Endothelial cell of umbilical vein (primary cell): ENCODE data around the gene ANKHD1. TPM values are rescaled to one million over a fixed set of nuclear protein-coding genes. Genes with fewer than 3 reads are reported as not detected.

Experiments used
- BruUV-seq: library from RNA; stranded (reverse); fragments of 400-500 nt; replicated peaks from 2 replicates; lab custom pipeline; 2021; lab: Mats Ljungman, UMichigan
- CTCF ChIA-PET: fragments of 300-600, 350-600 bp; sonication (Branson Sonifier 250); formaldehyde crosslinking; loops from one replicate; lab custom pipeline; 2021; ENCODE audit warnings: antibody characterized with exemption, inconsistent platforms; lab: Charles Lee
- POLR2A ChIA-PET: fragments of 300-600, 350-600 bp; sonication (Branson Sonifier 250); formaldehyde crosslinking; loops from one replicate; lab custom pipeline; 2021; ENCODE audit warnings: antibody characterized with exemption, inconsistent platforms; lab: Charles Lee
- DNase-seq: peaks from one replicate; pipeline ENCODE4 v3.0.0-alpha.2; 2011; ENCODE audit warnings: low read depth, low spot score
- FAIRE-seq: peaks from 2 replicates; lab custom pipeline; 2011; peaks lifted over from hg19 to GRCh38; lab: Jason Lieb, UNC
- H2AFZ ChIP-seq: 2 replicates; pipeline ENCODE4 v1.6.0; 2012; ENCODE audit warnings: low read depth, low read length, control low read depth, inconsistent platforms
- H3K27ac ChIP-seq: 2 replicates; pipeline ENCODE4 v1.5.1; 2011; ENCODE audit warnings: low read depth, mild to moderate bottlenecking, control low read depth, low read length, moderate library complexity; ENCODE audit not compliant: insufficient read depth
- H3K27me3 ChIP-seq, 2 experiments: 2 replicates each; pipeline versions ENCODE4 v1.6.0 to v1.6.1; 2011; ENCODE audit warnings: low read length in 2 of 2, mixed read lengths in 1 of 2; ENCODE audit not compliant: control insufficient read depth in 2 of 2, insufficient read depth in 2 of 2
- H3K36me3 ChIP-seq, 2 experiments: 2 replicates in 1 of 2; 3 replicates in 1 of 2; pipeline ENCODE4 v1.5.1; 2011; ENCODE audit warnings: low read length in 2 of 2, mild to moderate bottlenecking in 1 of 2, moderate library complexity in 1 of 2; ENCODE audit not compliant: control insufficient read depth in 2 of 2, insufficient read depth in 2 of 2; ENCODE audit errors: extremely low read depth in 1 of 2
- H3K4me1 ChIP-seq: 3 replicates; pipeline ENCODE4 v1.5.1; 2011; ENCODE audit warnings: mild to moderate bottlenecking, low read length; ENCODE audit not compliant: control insufficient read depth, insufficient read depth; ENCODE audit errors: extremely low read depth
- H3K4me2 ChIP-seq: 2 replicates; pipeline ENCODE4 v1.6.1; 2011; ENCODE audit warnings: low read length, control low read depth, mixed read lengths; ENCODE audit not compliant: insufficient read depth
- H3K4me3 ChIP-seq, 3 experiments: fragments of 200-600 bp in 1 of 3; sonication (generic), shearing (Covaris generic) in 1 of 3; replicated peaks in 1 of 3; 2 replicates each; pipeline ENCODE4 v1.5.1; 2011 to 2016; ENCODE audit warnings: control low read depth in 3 of 3, low read length in 3 of 3, mild to moderate bottlenecking in 2 of 3, inconsistent platforms in 1 of 3, low read depth in 1 of 3, moderate library complexity in 1 of 3; ENCODE audit not compliant: insufficient read depth in 1 of 3
- H3K79me2 ChIP-seq: 2 replicates; pipeline ENCODE4 v1.6.0; 2012; ENCODE audit warnings: low read length, inconsistent platforms; ENCODE audit not compliant: control insufficient read depth, insufficient read depth
- H3K9ac ChIP-seq: replicated peaks from 2 replicates; pipeline ENCODE3; 2011; ENCODE audit warnings: low read length, control low read depth; ENCODE audit not compliant: insufficient read depth; ENCODE audit errors: extremely low read depth
- H3K9me1 ChIP-seq: replicated peaks from 3 replicates; pipeline ENCODE4 v1.6.0; 2011; ENCODE audit warnings: mild to moderate bottlenecking, low read length; ENCODE audit not compliant: control insufficient read depth, insufficient read depth; ENCODE audit errors: extremely low read depth
- H3K9me3 ChIP-seq: replicated peaks from 2 replicates; pipeline ENCODE4 v1.5.1; 2012; ENCODE audit warnings: low read length, inconsistent platforms; ENCODE audit not compliant: control insufficient read depth, insufficient read depth
- H4K20me1 ChIP-seq: replicated peaks from 2 replicates; pipeline ENCODE3; 2011; ENCODE audit warnings: mild to moderate bottlenecking, low read length; ENCODE audit not compliant: control insufficient read depth, insufficient read depth; ENCODE audit errors: extremely low read depth
- CTCF ChIP-seq, 2 donors: IDR thresholded peaks; 1 replicate in 1 of 2; 2 replicates in 1 of 2; pipeline ENCODE4 v1.5.1; 2011; ENCODE audit warnings: low read length in 2 of 2, mild to moderate bottlenecking in 2 of 2, moderate library complexity in 2 of 2, control low read depth in 1 of 2, inconsistent platforms in 1 of 2, low read depth in 1 of 2; ENCODE audit not compliant: insufficient read depth in 1 of 2; ENCODE audit errors: extremely low read depth in 1 of 2
- EZH2 ChIP-seq: IDR thresholded peaks from 2 replicates; pipeline ENCODE4 v1.6.1; 2012; ENCODE audit warnings: borderline replicate concordance, low read depth, mild to moderate bottlenecking, moderate library complexity, low read length, inconsistent platforms; ENCODE audit not compliant: severe bottlenecking
- FOS ChIP-seq: IDR thresholded peaks from 2 replicates; pipeline ENCODE4 v1.6.1; 2011; ENCODE audit warnings: mild to moderate bottlenecking, low read length, moderate library complexity, borderline replicate concordance; ENCODE audit not compliant: insufficient read depth
- GATA2 ChIP-seq: IDR thresholded peaks from 2 replicates; pipeline ENCODE4 v1.7.0; 2011; ENCODE audit warnings: low read depth, mild to moderate bottlenecking, moderate library complexity, mixed read lengths, low read length; ENCODE audit not compliant: insufficient read length, insufficient read depth
- JUN ChIP-seq: IDR thresholded peaks from 2 replicates; pipeline ENCODE4 v1.6.1; 2011; ENCODE audit warnings: borderline replicate concordance, low read depth; ENCODE audit not compliant: insufficient read length, insufficient read depth
- MAX ChIP-seq: IDR thresholded peaks from 2 replicates; pipeline ENCODE4 v1.6.1; 2011; ENCODE audit not compliant: insufficient read depth, insufficient read length
- MYC ChIP-seq: IDR thresholded peaks from one replicate; pipeline ENCODE4 v1.6.1; 2011; ENCODE audit warnings: mild to moderate bottlenecking, low read depth, low read length
- POLR2A ChIP-seq: IDR thresholded peaks from 2 replicates; pipeline ENCODE4 v1.6.1; 2012; ENCODE audit warnings: low read depth, mild to moderate bottlenecking, control low read depth, low read length
- POLR2AphosphoS5 ChIP-seq: IDR thresholded peaks from 2 replicates; pipeline ENCODE4 v1.6.1; 2012; ENCODE audit warnings: low read depth, mild to moderate bottlenecking, control low read depth, low read length, moderate library complexity; ENCODE audit not compliant: insufficient read depth
- dilution Hi-C: fragments of 300-500 bp; cut with MboI; formaldehyde crosslinking; loops from one replicate; pipeline ENCODE4 v1.15.0; 2019; ENCODE audit warnings: low sequenced_read_pairs; ENCODE audit not compliant: extremely low pct_ligation_motif_present
- intact Hi-C: fragments of 100-400 bp; cut with micrococcal nuclease; formaldehyde crosslinking; loops from one replicate; pipeline ENCODE4 v1.10.0; 2022
- polyA plus RNA-seq, 4 experiments: library from polyadenylated mRNA; depleted of rRNA in 3 of 4; stranded (reverse) in 3 of 4; unstranded in 1 of 4; fragments of >200 nt; gene quantifications; 2 replicates each; pipeline versions ENCODE4 v1.2.1 to v1.2.3, GENCODE V29; 2011 to 2012; ENCODE audit warnings: missing spikeins in 1 of 4
- total RNA-seq: library from RNA; stranded (reverse); gene quantifications from 2 replicates; pipeline ENCODE4 v1.2.3, GENCODE V29; 2021

Gene ANKHD1
- total and polyA plus RNA-seq, 2 donors (not counting 3 experiments of a cell fraction or from before 2014, with no cell fraction given): 56.1 to 87.0 TPM

GRCh38 chr5:140502834-140503233, 101.2 kb downstream of the ANKHD1 start:
- FAIRE-seq: no peak
- POLR2A ChIA-PET: no interaction called here

More at GRCh38 chr5:140502834-140503233, 101.2 kb downstream of the ANKHD1 start:
- peaks cover 7 to 24% of the 10 kb centered on the region in 2 experiments for H3K36me3 ChIP-seq
- no peak for TF ChIP-seq EZH2
- no peak for TF ChIP-seq FOS
- TF ChIP-seq POLR2A: no peak
- no peak for TF ChIP-seq MAX
- TF ChIP-seq MYC: no peak
- no peak for TF ChIP-seq CTCF (IDR thresholded peaks at IDR 0.05; ENCODE audit: extremely low read depth in 1 of 2, insufficient read depth in 1 of 2, low read depth in 1 of 2, low read length in 2 of 2)
- TF ChIP-seq JUN: no peak
- TF ChIP-seq POLR2AphosphoS5: no peak
- no peak for TF ChIP-seq GATA2
- no peak overlapping the region for H3K4me3 ChIP-seq
- no TSS peak for BruUV-seq
- no peak for DNase-seq
- no peaks in the 10 kb centered on the region for H3K4me1 ChIP-seq
- H3K27me3 ChIP-seq: no peaks in the 10 kb centered on the region
- no peak overlapping the region for H3K9ac ChIP-seq
- H4K20me1 ChIP-seq: no peaks in the 10 kb centered on the region
- H3K9me3 ChIP-seq: no peaks in the 10 kb centered on the region
- CTCF ChIA-PET: interaction anchor here (1.3 kb wide), 1 partner anchor 12 kb away, joined by 3 read pairs; no protein-coding TSS in a partner anchor
- no peak overlapping the region for H3K4me2 ChIP-seq
- H2AFZ ChIP-seq: no peak overlapping the region
- intact Hi-C loops (no loop called here), dilution Hi-C loops (no loop called here)
- no peak overlapping the region for H3K27ac ChIP-seq
- H3K79me2 ChIP-seq: no peaks in the 10 kb centered on the region
- no peaks in the 10 kb centered on the region for H3K9me1 ChIP-seq
